Measurements from ENCODE around the gene CSDE1. TPM values are rescaled to one million over a fixed set of nuclear protein-coding genes. Genes with fewer than 3 reads are reported as not detected.

The CSDE1 gene
- total and polyA plus RNA-seq, 9 donors = 225 to 752 (median 558) TPM

- TF ChIP-seq CTCF (IDR thresholded peaks at IDR 0.05) = no peak
- Histone ChIP-seq H3K4me1 (ENCODE audit: insufficient read depth) (no peaks in the 10 kb centered on the region), H3K4me3 (no peak overlapping the region), H3K9me3 (no peaks in the 10 kb centered on the region), H3K27me3 (no peaks in the 10 kb centered on the region), H3K27ac (no peak overlapping the region), H3K36me3 (no peaks in the 10 kb centered on the region)
- DNase-seq = no peak
- intact Hi-C loops (cut with DNase I) = no loop called here
- WGBS, 3 donors = 74 to 80% (median 78%) methylated on average over 2 of the region's 2 CpGs
These were observed 66.7 kb downstream of the CSDE1 start for GRCh38 chr1:114691061-114691460.

- no peak overlapping the region for H3K27ac ChIP-seq
- no peaks in the 10 kb centered on the region for H3K36me3 ChIP-seq
- no peaks in the 10 kb centered on the region for H3K27me3 ChIP-seq
- H3K4me1 ChIP-seq (ENCODE audit: insufficient read depth) = no peaks in the 10 kb centered on the region
- intact Hi-C loops (cut with DNase I) = no loop called here
- no peak overlapping the region for H3K4me3 ChIP-seq
- TF ChIP-seq EP300 (IDR thresholded peaks at IDR 0.05) = no peak
- no peak for TF ChIP-seq POLR2A (IDR thresholded peaks at IDR 0.05)
- TF ChIP-seq CTCF (IDR thresholded peaks at IDR 0.05) = no peak
- WGBS, 3 donors = 80 to 90% (median 82%) methylated on average over 1 of the region's 1 CpG
- DNase-seq = no peak
- H3K9me3 ChIP-seq = no peaks in the 10 kb centered on the region
These were observed 67.6 kb downstream of the CSDE1 start for GRCh38 chr1:114690148-114690547.

GRCh38 chr1:114688526-114688925, 69.3 kb downstream of the CSDE1 start:
- H3K9me3 ChIP-seq = no peaks in the 10 kb centered on the region
- no peak overlapping the region for H3K4me3 ChIP-seq
- no peaks in the 10 kb centered on the region for H3K27me3 ChIP-seq
- H3K27ac ChIP-seq = no peak overlapping the region
- no peak for DNase-seq
- no peaks in the 10 kb centered on the region for H3K4me1 ChIP-seq (ENCODE audit: insufficient read depth)
- no peaks in the 10 kb centered on the region for H3K36me3 ChIP-seq
- no peak for TF ChIP-seq CTCF (IDR thresholded peaks at IDR 0.05)
- 81 to 89% (median 85%) methylated on average over 4 of the region's 4 CpGs for WGBS, 3 donors
- intact Hi-C loops (cut with DNase I) = no loop called here

GRCh38 chr1:114685851-114686250, 71.9 kb downstream of the CSDE1 start:
- TF ChIP-seq CTCF (IDR thresholded peaks at IDR 0.05) (no peak), EP300 (IDR thresholded peaks at IDR 0.05) (no peak)
- WGBS, 3 donors = 81 to 87% (median 85%) methylated on average over 5 of the region's 5 CpGs
- Histone ChIP-seq H3K27me3 (no peaks in the 10 kb centered on the region), H3K36me3 (no peaks in the 10 kb centered on the region), H3K27ac (no peak overlapping the region), H3K4me1 (ENCODE audit: insufficient read depth) (no peaks in the 10 kb centered on the region), H3K9me3 (no peaks in the 10 kb centered on the region), H3K4me3 (no peak overlapping the region)
- no peak for DNase-seq
- intact Hi-C loops (cut with DNase I) = no loop called here

GRCh38 chr1:114677691-114678090, 80.1 kb downstream of the CSDE1 start:
- WGBS, 3 donors = 75 to 80% (median 78%) methylated on average over 5 of the region's 5 CpGs
- no peak for DNase-seq
- Histone ChIP-seq H3K36me3 (no peaks in the 10 kb centered on the region), H3K27ac (no peak overlapping the region), H3K9me3 (no peaks in the 10 kb centered on the region), H3K27me3 (no peaks in the 10 kb centered on the region), H3K4me1 (ENCODE audit: insufficient read depth) (no peaks in the 10 kb centered on the region), H3K4me3 (no peak overlapping the region)
- TF ChIP-seq POLR2A (IDR thresholded peaks at IDR 0.05) = no peak
- TF ChIP-seq EP300 (IDR thresholded peaks at IDR 0.05) = no peak
- TF ChIP-seq CTCF (IDR thresholded peaks at IDR 0.05) = no peak
- intact Hi-C loops (cut with DNase I) = no loop called here
